Body of pancreas (tissue), 4 donors: Measurements from ENCODE around the gene ZBTB20. TPM values are rescaled to one million over a fixed set of nuclear protein-coding genes. Genes with fewer than 3 reads are reported as not detected.

ENCODE experiments used
- ATAC-seq: fragments of 150-250 bp; one replicate; pipeline ENCODE4 v1.9.1; 2016
- DNase-seq, 4 donors: peaks; one replicate each; pipeline ENCODE4 v3.0.0-alpha.2; 2019
- H3K27ac ChIP-seq, 4 donors: fragments of 200-600 bp; sonication (generic); 1 replicate in 3 of 4; 2 replicates in 1 of 4; pipeline versions ENCODE4 v1.5.1 to v1.6.1; 2016 to 2019; ENCODE audit warnings: mild to moderate bottlenecking in 1 of 4, mixed read lengths in 1 of 4, moderate library complexity in 1 of 4
- H3K27me3 ChIP-seq, 2 donors: fragments of 200-600 bp; sonication (generic); one replicate each; pipeline ENCODE4 v1.6.0; 2016; ENCODE audit warnings: mild to moderate bottlenecking in 1 of 2
- H3K36me3 ChIP-seq, 2 donors: fragments of 200-600 bp; sonication (generic); replicated peaks in 1 of 2; 2 replicates each; pipeline ENCODE4 v1.5.1; 2016; ENCODE audit warnings: low read depth in 2 of 2; ENCODE audit not compliant: insufficient read depth in 1 of 2
- H3K4me1 ChIP-seq: fragments of 200-600 bp; sonication (generic); one replicate; pipeline ENCODE4 v1.6.0; 2016
- H3K4me3 ChIP-seq, 2 donors: fragments of 200-600 bp; sonication (generic); 1 replicate in 1 of 2; 2 replicates in 1 of 2; pipeline ENCODE4 v1.5.1; 2016 to 2019
- H3K9me3 ChIP-seq, 3 donors: fragments of 200-600 bp; sonication (generic); 1 replicate in 2 of 3; 2 replicates in 1 of 3; pipeline ENCODE4 v1.5.1; 2016
- POLR2A ChIP-seq, 3 donors: fragments of 450-650 bp; IDR thresholded peaks; one replicate each; pipeline ENCODE4 v1.6.1; 2016; ENCODE audit warnings: antibody characterized with exemption in 3 of 3, mild to moderate bottlenecking in 2 of 3
- WGBS, 2 donors: methylation state at CpG; one replicate each; pipeline ENCODE4 v1.1.5; 2017; 5-methylcytosine and 5-hydroxymethylcytosine counted together
- intact Hi-C: fragments of 100-400 bp; cut with DNase I; formaldehyde crosslinking; loops from one replicate; pipeline ENCODE4 v1.15.1; 2023
- total RNA-seq, 2 donors: library from RNA; depleted of rRNA; stranded (reverse); fragments of >200 nt; gene quantifications; one replicate each; pipeline ENCODE4 v1.1.0, GENCODE V29; 2016
- TF ChIP-seq, protein P1 (sequence below), 7 experiments: fragments of 450-650 bp in 4 of 7; fragments of 200-600 bp in 3 of 7; sonication (generic) in 3 of 7; IDR thresholded peaks; one replicate each; pipeline ENCODE4 v1.5.1; 2016 to 2019; ENCODE audit warnings: antibody characterized with exemption in 7 of 7

Gene ZBTB20
- total RNA-seq, 2 donors from 2014 or later, result 48.3 to 77.1 TPM

DNA sequence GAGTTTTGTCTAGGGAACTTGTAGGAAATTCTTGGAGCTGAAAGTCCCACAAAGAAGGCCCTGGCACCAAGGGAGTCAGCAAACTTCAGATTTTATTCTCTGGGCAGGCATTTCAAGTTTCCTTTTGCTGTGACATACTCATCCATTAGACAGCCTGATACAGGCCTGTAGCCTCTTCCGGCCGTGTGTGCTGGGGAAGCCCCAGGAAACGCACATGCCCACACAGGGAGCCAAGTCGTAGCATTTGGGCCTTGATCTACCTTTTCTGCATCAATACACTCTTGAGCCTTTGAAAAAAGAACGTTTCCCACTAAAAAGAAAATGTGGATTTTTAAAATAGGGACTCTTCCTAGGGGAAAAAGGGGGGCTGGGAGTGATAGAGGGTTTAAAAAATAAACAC is 838.3 kb downstream of the ZBTB20 start:
- Histone ChIP-seq H3K27ac (no peak overlapping the region), H3K27me3 (no peaks in the 10 kb centered on the region), H3K4me1 (no peaks in the 10 kb centered on the region), H3K9me3 (no peaks in the 10 kb centered on the region), H3K4me3 (no peak overlapping the region), H3K36me3 (no peaks in the 10 kb centered on the region)
- DNase-seq, result no peak
- ATAC-seq, result no peak
- no peak for TF ChIP-seq POLR2A (IDR thresholded peaks at IDR 0.05)
- TF ChIP-seq, protein P1, sequence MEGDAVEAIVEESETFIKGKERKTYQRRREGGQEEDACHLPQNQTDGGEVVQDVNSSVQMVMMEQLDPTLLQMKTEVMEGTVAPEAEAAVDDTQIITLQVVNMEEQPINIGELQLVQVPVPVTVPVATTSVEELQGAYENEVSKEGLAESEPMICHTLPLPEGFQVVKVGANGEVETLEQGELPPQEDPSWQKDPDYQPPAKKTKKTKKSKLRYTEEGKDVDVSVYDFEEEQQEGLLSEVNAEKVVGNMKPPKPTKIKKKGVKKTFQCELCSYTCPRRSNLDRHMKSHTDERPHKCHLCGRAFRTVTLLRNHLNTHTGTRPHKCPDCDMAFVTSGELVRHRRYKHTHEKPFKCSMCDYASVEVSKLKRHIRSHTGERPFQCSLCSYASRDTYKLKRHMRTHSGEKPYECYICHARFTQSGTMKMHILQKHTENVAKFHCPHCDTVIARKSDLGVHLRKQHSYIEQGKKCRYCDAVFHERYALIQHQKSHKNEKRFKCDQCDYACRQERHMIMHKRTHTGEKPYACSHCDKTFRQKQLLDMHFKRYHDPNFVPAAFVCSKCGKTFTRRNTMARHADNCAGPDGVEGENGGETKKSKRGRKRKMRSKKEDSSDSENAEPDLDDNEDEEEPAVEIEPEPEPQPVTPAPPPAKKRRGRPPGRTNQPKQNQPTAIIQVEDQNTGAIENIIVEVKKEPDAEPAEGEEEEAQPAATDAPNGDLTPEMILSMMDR (IDR thresholded peaks at IDR 0.05), result no peak
- 53 to 64% methylated on average over 5 of the region's 5 CpGs for WGBS, 2 donors
- intact Hi-C loops, result no loop called here

DNA sequence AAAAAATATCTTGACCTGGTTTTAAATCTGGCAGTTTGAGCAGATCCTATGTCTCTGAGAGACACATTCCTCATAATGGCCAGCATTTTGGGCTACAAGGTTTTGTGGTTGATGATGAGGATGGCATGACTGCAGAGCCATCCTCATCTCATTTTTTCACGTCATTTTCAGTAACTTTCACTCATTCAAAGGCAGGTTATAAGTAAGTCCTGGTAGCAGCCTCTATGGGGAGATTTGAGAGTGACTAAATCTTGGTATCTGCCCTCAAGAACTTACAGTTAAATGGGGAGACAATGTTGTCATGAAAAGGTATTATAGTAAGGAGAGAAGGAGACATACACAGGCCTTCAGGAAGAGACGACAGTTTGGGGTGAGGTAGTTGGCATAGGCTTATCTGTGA is 838.7 kb downstream of the ZBTB20 start:
- Histone ChIP-seq H3K9me3 (no peaks in the 10 kb centered on the region), H3K27me3 (no peaks in the 10 kb centered on the region), H3K4me1 (no peaks in the 10 kb centered on the region), H3K36me3 (no peaks in the 10 kb centered on the region), H3K27ac (no peak overlapping the region), H3K4me3 (no peak overlapping the region)
- no peak for ATAC-seq
- no peak for TF ChIP-seq POLR2A (IDR thresholded peaks at IDR 0.05)
- TF ChIP-seq, protein P1 (IDR thresholded peaks at IDR 0.05), result no peak
- 50 to 75% methylated on average over 2 of the region's 2 CpGs for WGBS, 2 donors
- intact Hi-C loops, result no loop called here
- no peak for DNase-seq

DNA sequence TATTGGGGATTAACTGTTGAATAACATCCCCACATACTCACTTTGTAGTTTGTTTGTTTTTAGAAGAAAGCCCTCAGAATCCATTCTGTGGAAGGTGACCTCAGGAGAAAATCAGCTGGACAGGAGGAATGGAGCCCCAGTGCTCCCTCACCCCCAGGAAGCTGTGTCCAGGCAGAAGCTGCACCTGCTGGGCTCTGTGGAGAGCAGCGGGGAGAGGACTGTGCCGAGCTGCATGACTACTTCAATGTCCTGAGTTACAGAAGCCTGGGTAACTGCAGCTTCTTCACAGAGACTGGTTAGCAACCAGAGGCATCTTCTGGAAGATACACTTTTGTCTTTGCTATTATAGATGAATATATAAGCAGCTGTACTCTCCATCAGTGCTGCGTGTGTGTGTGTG is 839.3 kb downstream of the ZBTB20 start:
- intact Hi-C loops, result no loop called here
- H3K4me1 ChIP-seq, result no peaks in the 10 kb centered on the region
- DNase-seq (no peak), ATAC-seq (no peak)
- H3K36me3 ChIP-seq, result no peaks in the 10 kb centered on the region
- no peaks in the 10 kb centered on the region for H3K27me3 ChIP-seq
- WGBS, 2 donors, result 58 to 61% methylated on average over 3 of the region's 3 CpGs
- TF ChIP-seq POLR2A (IDR thresholded peaks at IDR 0.05), result no peak
- TF ChIP-seq, protein P1 (IDR thresholded peaks at IDR 0.05), result no peak
- no peaks in the 10 kb centered on the region for H3K9me3 ChIP-seq
- no peak overlapping the region for H3K4me3 ChIP-seq
- no peak overlapping the region for H3K27ac ChIP-seq

DNA sequence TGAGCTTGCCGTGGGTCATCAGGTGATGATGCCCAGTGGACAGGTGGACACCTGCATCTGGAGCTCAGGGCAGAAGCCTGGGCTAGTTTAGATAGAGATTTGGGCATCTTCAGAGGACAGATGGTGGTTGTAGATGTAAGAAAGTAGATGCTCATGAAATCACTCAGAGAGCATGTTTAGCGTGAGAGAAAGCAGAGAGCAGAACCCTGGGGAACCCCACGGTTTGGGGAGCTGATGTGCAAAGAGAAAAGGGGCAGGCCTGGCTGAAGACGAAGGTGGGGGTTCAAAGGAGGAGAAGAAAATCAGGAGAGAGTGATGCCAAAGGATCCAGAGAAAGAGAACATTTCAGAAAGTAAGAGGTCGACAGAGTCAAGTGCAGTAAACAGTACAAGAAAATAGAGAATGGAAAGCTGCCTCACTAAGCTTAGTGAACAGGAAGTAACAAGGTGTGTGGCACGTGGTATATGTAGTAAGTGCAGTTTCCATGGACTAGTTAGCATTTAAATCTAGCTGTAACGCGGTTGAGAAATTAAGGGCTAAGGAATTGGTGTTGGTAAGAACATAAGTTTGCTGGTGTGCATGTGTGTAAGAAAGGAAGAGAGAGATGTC is 839.8 kb downstream of the ZBTB20 start:
- no peaks in the 10 kb centered on the region for H3K36me3 ChIP-seq
- H3K27ac ChIP-seq, result no peak overlapping the region
- TF ChIP-seq, protein P1 (IDR thresholded peaks at IDR 0.05), result no peak
- no peak for TF ChIP-seq POLR2A (IDR thresholded peaks at IDR 0.05)
- no peaks in the 10 kb centered on the region for H3K27me3 ChIP-seq
- no peak overlapping the region for H3K4me3 ChIP-seq
- intact Hi-C loops, result no loop called here
- ATAC-seq (no peak), DNase-seq (no peak)
- WGBS, 2 donors, result 67 to 78% methylated on average over 8 of the region's 8 CpGs
- H3K9me3 ChIP-seq, result no peaks in the 10 kb centered on the region
- H3K4me1 ChIP-seq, result no peaks in the 10 kb centered on the region

DNA sequence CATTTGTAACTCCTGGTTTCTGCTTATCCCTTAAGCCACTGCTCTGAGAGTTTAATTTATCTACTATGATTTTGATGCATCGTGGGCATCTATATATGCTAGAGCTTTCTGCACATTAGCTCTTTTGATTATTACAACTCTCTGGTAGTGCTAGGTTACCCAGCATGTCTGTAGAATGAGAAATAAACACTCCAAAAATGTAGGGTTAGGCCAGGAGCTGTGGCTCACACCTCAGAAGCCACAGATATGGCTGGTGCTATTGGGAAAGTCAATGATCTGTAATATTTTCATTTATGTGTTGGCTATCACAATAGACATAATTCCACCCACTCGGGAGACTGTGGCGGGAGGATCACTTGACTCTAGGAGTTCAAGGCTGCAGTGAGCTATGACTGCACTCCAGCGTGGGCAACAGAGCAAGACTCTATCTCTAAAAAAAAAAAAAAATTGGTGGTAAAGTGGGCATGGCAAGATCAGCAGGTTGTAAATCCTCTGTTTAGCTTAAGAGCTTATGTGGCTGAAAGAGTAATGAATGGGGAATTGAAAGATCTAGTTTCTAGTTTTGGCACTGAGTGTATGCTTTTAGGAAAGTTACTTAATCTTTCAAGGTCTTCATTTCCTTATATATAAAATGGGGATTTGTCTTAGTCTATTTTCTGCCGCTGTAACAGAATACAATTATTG is 847.0 kb downstream of the ZBTB20 start:
- no peaks in the 10 kb centered on the region for H3K27me3 ChIP-seq
- WGBS, 2 donors, result 89 to 92% methylated on average over 5 of the region's 5 CpGs
- TF ChIP-seq, protein P1 (IDR thresholded peaks at IDR 0.05), result no peak
- TF ChIP-seq POLR2A (IDR thresholded peaks at IDR 0.05), result no peak
- H3K9me3 ChIP-seq, result no peaks in the 10 kb centered on the region
- intact Hi-C loops, result no loop called here
- ATAC-seq (no peak), DNase-seq (no peak)
- H3K4me3 ChIP-seq, result no peak overlapping the region
- H3K4me1 ChIP-seq, result no peaks in the 10 kb centered on the region
- H3K36me3 ChIP-seq, result no peaks in the 10 kb centered on the region
- no peak overlapping the region for H3K27ac ChIP-seq
